ENCODE results near the gene FOSB. TPM values are rescaled to one million over a fixed set of nuclear protein-coding genes. Genes with fewer than 3 reads are reported as not detected.
A peak's percentile ranks its signal among the peaks of the same experiment; 100 is the strongest.
"Not testable (repeated sequence)": the region's sequence is repeated elsewhere in the genome, so short reads cannot be mapped to it uniquely, and the experiment has no call there.

FOSB gene
- total RNA-seq, 1 experiment from 2014 or later = 1.6 TPM

- DNase-seq; H3K36me3 ChIP-seq (replicated peaks; ENCODE audit: control insufficient read depth, insufficient read depth, low read length); H3K27me3 ChIP-seq (ENCODE audit: control insufficient read depth, insufficient read depth, low read length); H3K4me3 ChIP-seq (ENCODE audit: insufficient read depth, low read depth, low read length): not testable (repeated sequence)
Observed at GRCh38 chr19:45432543-45432942, 35.3 kb upstream of the FOSB start.

- no peak overlapping the region for H3K4me3 ChIP-seq (ENCODE audit: insufficient read depth, low read depth, low read length)
- no peaks in the 10 kb centered on the region for H3K36me3 ChIP-seq (replicated peaks; ENCODE audit: control insufficient read depth, insufficient read depth, low read length)
- DNase-seq = no peak
- no peaks in the 10 kb centered on the region for H3K27me3 ChIP-seq (ENCODE audit: control insufficient read depth, insufficient read depth, low read length)
Observed at GRCh38 chr19:45437328-45437727, 30.5 kb upstream of the FOSB start.

- Histone ChIP-seq H3K4me3 (ENCODE audit: insufficient read depth, low read depth, low read length) (peak overlapping the region; percentile 68; the same call in 1 of the 2 replicates), H3K36me3 (replicated peaks; ENCODE audit: control insufficient read depth, insufficient read depth, low read length) (no peaks in the 10 kb centered on the region), H3K27me3 (ENCODE audit: control insufficient read depth, insufficient read depth, low read length) (no peaks in the 10 kb centered on the region)
- no peak for DNase-seq
Observed at GRCh38 chr19:45439190-45439568, 28.6 kb upstream of the FOSB start.

- Histone ChIP-seq H3K27me3 (ENCODE audit: control insufficient read depth, insufficient read depth, low read length) (no peaks in the 10 kb centered on the region), H3K36me3 (replicated peaks; ENCODE audit: control insufficient read depth, insufficient read depth, low read length) (no peaks in the 10 kb centered on the region), H3K4me3 (ENCODE audit: insufficient read depth, low read depth, low read length) (peak overlapping the region; percentile 68)
- DNase-seq = peak; percentile 94
Observed at GRCh38 chr19:45439569-45440258, 28.1 kb upstream of the FOSB start.

- Histone ChIP-seq H3K27me3 (ENCODE audit: control insufficient read depth, insufficient read depth, low read length) (no peaks in the 10 kb centered on the region), H3K4me3 (ENCODE audit: insufficient read depth, low read depth, low read length) (peak overlapping the region; percentile 68), H3K36me3 (replicated peaks; ENCODE audit: control insufficient read depth, insufficient read depth, low read length) (no peaks in the 10 kb centered on the region)
- DNase-seq = no peak
Observed at GRCh38 chr19:45440259-45440638, 27.5 kb upstream of the FOSB start.

- Histone ChIP-seq H3K36me3 (replicated peaks; ENCODE audit: control insufficient read depth, insufficient read depth, low read length) (no peaks in the 10 kb centered on the region), H3K27me3 (ENCODE audit: control insufficient read depth, insufficient read depth, low read length) (no peaks in the 10 kb centered on the region), H3K4me3 (ENCODE audit: insufficient read depth, low read depth, low read length) (no peak overlapping the region)
- DNase-seq = no peak
Observed at GRCh38 chr19:45440873-45441654, 26.7 kb upstream of the FOSB start.

- no peaks in the 10 kb centered on the region for H3K27me3 ChIP-seq (ENCODE audit: control insufficient read depth, insufficient read depth, low read length)
- H3K36me3 ChIP-seq (replicated peaks; ENCODE audit: control insufficient read depth, insufficient read depth, low read length) = no peaks in the 10 kb centered on the region
- H3K4me3 ChIP-seq (ENCODE audit: insufficient read depth, low read depth, low read length) = no peak overlapping the region
- DNase-seq = no peak
Observed at GRCh38 chr19:45442408-45442777, 25.4 kb upstream of the FOSB start.

GRCh38 chr19:45442778-45443461 lies 24.9 kb upstream of the FOSB start:
- Histone ChIP-seq H3K27me3 (ENCODE audit: control insufficient read depth, insufficient read depth, low read length) (no peaks in the 10 kb centered on the region), H3K36me3 (replicated peaks; ENCODE audit: control insufficient read depth, insufficient read depth, low read length) (no peaks in the 10 kb centered on the region), H3K4me3 (ENCODE audit: insufficient read depth, low read depth, low read length) (peak overlapping the region; percentile 69)
- peak; percentile 55 for DNase-seq

GRCh38 chr19:45443462-45444317 lies 24.1 kb upstream of the FOSB start:
- H3K4me3 ChIP-seq (ENCODE audit: insufficient read depth, low read depth, low read length) = peak overlapping the region; percentile 69
- DNase-seq = peak; percentile 98
- no peaks in the 10 kb centered on the region for H3K36me3 ChIP-seq (replicated peaks; ENCODE audit: control insufficient read depth, insufficient read depth, low read length)
- H3K27me3 ChIP-seq (ENCODE audit: control insufficient read depth, insufficient read depth, low read length) = no peaks in the 10 kb centered on the region

GRCh38 chr19:45444318-45445041 lies 23.3 kb upstream of the FOSB start:
- H3K27me3 ChIP-seq (ENCODE audit: control insufficient read depth, insufficient read depth, low read length) = no peaks in the 10 kb centered on the region
- H3K4me3 ChIP-seq (ENCODE audit: insufficient read depth, low read depth, low read length) = peak overlapping the region; percentile 69
- DNase-seq = peak; percentile 98
- H3K36me3 ChIP-seq (replicated peaks; ENCODE audit: control insufficient read depth, insufficient read depth, low read length) = no peaks in the 10 kb centered on the region

GRCh38 chr19:45445139-45445538 lies 22.7 kb upstream of the FOSB start:
- no peak for DNase-seq
- H3K27me3 ChIP-seq (ENCODE audit: control insufficient read depth, insufficient read depth, low read length) = no peaks in the 10 kb centered on the region
- no peaks in the 10 kb centered on the region for H3K36me3 ChIP-seq (replicated peaks; ENCODE audit: control insufficient read depth, insufficient read depth, low read length)
- H3K4me3 ChIP-seq (ENCODE audit: insufficient read depth, low read depth, low read length) = no peak overlapping the region

- DNase-seq = peak; percentile 60
- Histone ChIP-seq H3K27me3 (ENCODE audit: control insufficient read depth, insufficient read depth, low read length) (peaks cover 4% of the 10 kb centered on the region; the same call in 1 of the 2 replicates), H3K4me3 (ENCODE audit: insufficient read depth, low read depth, low read length) (no peak overlapping the region), H3K36me3 (replicated peaks; ENCODE audit: control insufficient read depth, insufficient read depth, low read length) (no peaks in the 10 kb centered on the region)
Observed at GRCh38 chr19:45446295-45446694, 21.5 kb upstream of the FOSB start.

- Histone ChIP-seq H3K36me3 (replicated peaks; ENCODE audit: control insufficient read depth, insufficient read depth, low read length) (no peaks in the 10 kb centered on the region), H3K4me3 (ENCODE audit: insufficient read depth, low read depth, low read length) (no peak overlapping the region), H3K27me3 (ENCODE audit: control insufficient read depth, insufficient read depth, low read length) (peaks cover 7% of the 10 kb centered on the region; the same call in 1 of the 2 replicates)
- DNase-seq = no peak
Observed at GRCh38 chr19:45446944-45447343, 20.9 kb upstream of the FOSB start.

- H3K27me3 ChIP-seq (ENCODE audit: control insufficient read depth, insufficient read depth, low read length) = peaks cover 7% of the 10 kb centered on the region; the same call in 1 of the 2 replicates
- no peaks in the 10 kb centered on the region for H3K36me3 ChIP-seq (replicated peaks; ENCODE audit: control insufficient read depth, insufficient read depth, low read length)
- H3K4me3 ChIP-seq (ENCODE audit: insufficient read depth, low read depth, low read length) = no peak overlapping the region
- DNase-seq = no peak
Observed at GRCh38 chr19:45448425-45448756, 19.4 kb upstream of the FOSB start.

All from H7 (cell line).